ENCODE results near the gene SLC6A19. TPM values are rescaled to one million over a fixed set of nuclear protein-coding genes. Genes with fewer than 3 reads are reported as not detected.
"Not testable (repeated sequence)": the region's sequence is repeated elsewhere in the genome, so short reads cannot be mapped to it uniquely, and the experiment has no call there.

The SLC6A19 gene
- total RNA-seq (2014; rRNA removed; shearing (Covaris generic); ENCODE audit: low replicate concordance) = not detected in 2 replicates

DNA sequence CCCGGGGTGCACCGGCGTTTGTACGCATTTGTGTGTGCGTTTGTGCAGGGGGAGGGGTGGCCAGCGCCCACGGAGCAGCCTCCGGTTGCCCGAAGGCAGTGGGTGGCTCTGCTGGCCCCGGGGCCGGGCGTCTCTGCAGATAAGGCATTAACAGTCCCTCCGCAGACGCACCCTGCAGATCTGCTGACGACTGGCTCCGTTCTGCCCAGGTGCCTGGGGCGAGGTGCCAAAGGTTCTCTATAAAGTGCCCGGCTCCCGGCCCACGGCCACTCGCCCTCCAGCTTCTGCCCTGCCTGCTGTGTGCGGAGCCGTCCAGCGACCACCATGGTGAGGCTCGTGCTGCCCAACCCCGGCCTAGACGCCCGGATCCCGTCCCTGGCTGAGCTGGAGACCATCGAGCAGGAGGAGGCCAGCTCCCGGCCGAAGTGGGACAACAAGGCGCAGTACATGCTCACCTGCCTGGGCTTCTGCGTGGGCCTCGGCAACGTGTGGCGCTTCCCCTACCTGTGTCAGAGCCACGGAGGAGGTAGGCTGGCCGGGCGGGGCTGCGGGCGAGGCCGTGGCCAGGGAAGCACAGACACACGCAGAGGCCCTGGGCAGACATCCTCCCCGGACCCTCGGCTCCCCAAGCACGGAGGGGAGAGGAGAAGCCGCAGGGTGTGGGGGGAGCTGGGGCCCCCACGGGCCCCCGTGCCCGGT, at the start of gene SLC6A19:
Gene SLC6A19 (plus strand): TSS at position 269 of the 699 bp plus-strand sequence. CDS start 56 bp downstream, at position 325.
- no peak within 1 kb of the TSS for H3K4me3 ChIP-seq
- no peaks in the 10 kb centered on the region for H3K36me3 ChIP-seq
- no peaks in the 10 kb centered on the region for H3K9me3 ChIP-seq
- no peak for DNase-seq
- H3K27me3 ChIP-seq = peaks cover 22% of the 10 kb centered on the region

DNA sequence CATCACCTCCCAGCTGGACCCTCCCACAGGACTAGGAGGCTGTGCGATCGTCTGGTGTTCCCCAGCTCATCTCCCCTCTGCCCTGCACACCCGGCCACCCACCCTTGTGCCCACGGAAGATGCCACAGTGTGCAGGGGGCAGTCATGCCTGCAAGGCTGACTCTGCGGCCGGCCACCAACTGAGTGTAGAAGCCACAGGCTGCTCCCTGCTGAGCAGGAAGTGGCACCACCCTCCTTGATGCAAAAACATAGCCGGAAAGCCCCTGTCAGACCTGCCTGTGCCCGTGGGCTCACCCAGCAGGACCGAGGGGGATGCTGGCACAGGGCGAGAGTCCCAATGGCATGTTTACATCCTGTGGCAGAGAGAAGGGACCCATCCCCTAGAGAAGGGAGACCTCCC, 49.2 kb upstream of the SLC6A19 start:
- peaks cover 28% of the 10 kb centered on the region for H3K27me3 ChIP-seq
- no peak for DNase-seq
- H3K4me3 ChIP-seq = no peak overlapping the region
- peaks cover 5% of the 10 kb centered on the region; the same call in 1 of the 2 replicates for H3K9me3 ChIP-seq
- no peaks in the 10 kb centered on the region for H3K36me3 ChIP-seq

DNA sequence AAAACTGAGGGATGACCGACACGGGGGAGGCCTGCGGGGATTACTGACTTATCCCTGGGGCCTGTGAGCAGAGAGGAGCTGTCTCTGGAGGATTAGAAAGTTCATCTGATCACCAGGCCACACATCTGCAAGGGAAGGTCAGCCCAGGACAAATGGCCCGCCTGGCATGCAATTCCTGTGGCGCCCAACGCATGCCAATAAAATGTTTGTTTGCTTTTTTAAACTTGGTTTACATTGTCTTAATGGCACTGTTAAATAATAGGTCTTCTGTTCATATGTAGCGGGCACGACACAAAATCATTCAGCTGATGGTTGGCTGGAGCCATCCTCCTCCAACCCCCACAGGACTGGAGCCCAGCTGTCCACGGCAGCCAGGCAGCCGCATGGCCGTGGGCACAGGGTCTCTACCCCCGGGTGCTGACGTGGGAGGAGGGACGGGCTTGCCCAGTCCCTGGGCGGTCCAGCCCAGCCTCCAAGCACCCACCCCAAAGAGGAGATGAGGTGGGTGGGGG, 48.6 kb upstream of the SLC6A19 start:
- Histone ChIP-seq H3K36me3 (no peaks in the 10 kb centered on the region), H3K27me3 (peaks cover 28% of the 10 kb centered on the region), H3K9me3 (peaks cover 5% of the 10 kb centered on the region; the same call in 1 of the 2 replicates), H3K4me3 (no peak overlapping the region)
- peak; percentile 33 for DNase-seq

DNA sequence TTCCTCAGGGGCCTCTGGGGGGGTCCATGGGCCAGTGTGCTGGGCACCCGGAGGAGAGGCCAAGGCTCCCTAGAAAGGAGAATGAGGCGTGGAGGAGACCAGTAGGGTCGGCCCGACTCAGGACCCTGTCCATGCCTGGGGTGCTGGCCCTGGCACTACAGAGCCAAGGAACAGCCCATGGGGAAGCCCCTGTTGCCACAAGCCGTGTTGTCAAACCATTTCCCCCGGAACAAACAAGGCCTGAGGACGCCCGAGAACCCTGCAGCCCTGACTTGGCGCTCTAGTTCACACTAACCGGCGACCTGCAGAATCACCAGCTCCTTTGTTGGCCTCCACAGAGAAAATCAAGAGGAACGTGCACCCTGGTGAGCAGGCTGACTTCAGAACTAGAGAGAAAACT, 48.0 kb upstream of the SLC6A19 start:
- H3K9me3 ChIP-seq = peaks cover 5% of the 10 kb centered on the region; the same call in 1 of the 2 replicates
- H3K4me3 ChIP-seq = no peak overlapping the region
- no peaks in the 10 kb centered on the region for H3K36me3 ChIP-seq
- peaks cover 28% of the 10 kb centered on the region for H3K27me3 ChIP-seq
- DNase-seq = no peak

DNA sequence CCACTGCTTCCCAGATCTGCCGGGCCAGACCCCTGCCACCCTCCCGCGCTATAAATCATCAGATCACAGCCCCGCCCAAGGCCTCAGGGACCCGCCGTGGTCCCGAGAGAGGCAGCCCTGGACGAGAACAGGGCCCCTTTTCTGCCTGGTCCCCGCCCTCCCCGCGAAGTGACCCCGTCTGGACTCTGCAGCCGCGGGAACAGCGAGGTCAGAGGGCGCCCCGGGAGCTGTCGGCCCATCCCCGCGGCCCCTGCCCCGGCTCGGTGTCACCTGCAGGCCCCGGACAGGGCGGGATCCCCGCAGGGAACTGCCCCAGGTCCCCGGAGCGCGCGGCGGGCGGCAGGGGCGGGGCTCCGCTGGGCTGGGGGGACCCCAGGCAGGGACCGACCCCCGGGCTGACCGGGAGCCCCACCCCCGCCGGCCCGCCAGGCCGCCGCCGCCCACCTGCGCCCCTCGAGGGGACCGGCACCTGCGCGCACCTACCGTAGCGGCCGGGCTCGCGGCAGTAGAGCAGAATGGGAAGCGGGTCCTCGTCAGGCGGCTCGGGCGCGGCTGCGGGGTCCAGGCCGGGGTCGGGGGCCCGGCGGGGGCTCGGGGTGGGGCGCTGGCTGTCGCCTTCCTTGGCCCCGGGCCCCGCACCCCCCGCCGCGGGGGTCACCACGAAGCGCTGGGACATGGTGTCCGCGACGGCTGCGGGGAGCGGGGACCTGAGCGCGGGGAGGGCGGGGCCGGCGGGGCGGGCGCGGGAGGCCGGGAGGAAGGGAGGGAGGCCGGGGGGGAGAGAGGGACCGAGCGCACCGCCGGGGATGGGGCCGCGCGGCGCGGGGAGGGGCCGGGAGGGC, 46.0 kb upstream of the SLC6A19 start:
- H3K36me3 ChIP-seq = no peaks in the 10 kb centered on the region
- DNase-seq = no peak
- peaks cover 36% of the 10 kb centered on the region for H3K27me3 ChIP-seq
- no peak overlapping the region for H3K4me3 ChIP-seq
- peaks cover 5% of the 10 kb centered on the region; the same call in 1 of the 2 replicates for H3K9me3 ChIP-seq

DNA sequence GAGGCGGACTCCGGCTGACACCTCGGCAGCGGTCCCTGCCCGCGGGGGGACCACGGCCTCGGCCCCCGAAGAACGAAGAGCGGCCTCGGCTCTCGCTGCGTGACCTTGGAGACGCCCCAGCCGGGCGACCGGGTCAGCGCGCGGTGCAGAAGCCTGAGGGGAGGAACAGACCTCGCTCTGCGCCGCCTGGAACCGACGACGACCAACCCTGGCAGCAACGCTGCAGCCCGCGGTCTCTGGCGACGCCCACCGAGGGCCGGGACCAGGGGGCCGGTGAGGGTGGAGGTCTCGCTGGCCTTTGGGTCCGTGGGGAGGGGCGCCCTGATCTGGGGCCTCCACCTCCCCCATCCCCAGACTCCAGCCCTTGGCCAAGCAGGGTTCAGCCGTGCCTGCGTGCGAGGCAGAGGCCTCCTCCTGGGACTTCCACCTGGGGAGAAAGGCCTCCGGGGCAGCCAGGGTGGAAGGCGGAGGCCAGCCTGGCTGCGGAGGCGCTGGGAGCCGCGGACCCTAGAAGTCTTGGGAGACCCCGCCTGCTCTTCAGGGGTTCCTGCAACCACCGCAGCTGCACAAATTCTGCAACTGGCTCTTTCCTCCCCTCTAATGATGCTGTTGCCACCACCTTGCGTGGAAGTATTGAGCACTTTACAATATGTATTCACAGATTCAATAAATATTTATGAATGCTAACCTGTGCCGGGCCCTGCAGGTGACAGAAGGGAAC, 45.2 kb upstream of the SLC6A19 start:
- H3K36me3 ChIP-seq = no peaks in the 10 kb centered on the region
- no peak for DNase-seq
- H3K4me3 ChIP-seq = no peak overlapping the region
- H3K27me3 ChIP-seq = peaks cover 36% of the 10 kb centered on the region
- H3K9me3 ChIP-seq = peaks cover 5% of the 10 kb centered on the region; the same call in 1 of the 2 replicates

DNA sequence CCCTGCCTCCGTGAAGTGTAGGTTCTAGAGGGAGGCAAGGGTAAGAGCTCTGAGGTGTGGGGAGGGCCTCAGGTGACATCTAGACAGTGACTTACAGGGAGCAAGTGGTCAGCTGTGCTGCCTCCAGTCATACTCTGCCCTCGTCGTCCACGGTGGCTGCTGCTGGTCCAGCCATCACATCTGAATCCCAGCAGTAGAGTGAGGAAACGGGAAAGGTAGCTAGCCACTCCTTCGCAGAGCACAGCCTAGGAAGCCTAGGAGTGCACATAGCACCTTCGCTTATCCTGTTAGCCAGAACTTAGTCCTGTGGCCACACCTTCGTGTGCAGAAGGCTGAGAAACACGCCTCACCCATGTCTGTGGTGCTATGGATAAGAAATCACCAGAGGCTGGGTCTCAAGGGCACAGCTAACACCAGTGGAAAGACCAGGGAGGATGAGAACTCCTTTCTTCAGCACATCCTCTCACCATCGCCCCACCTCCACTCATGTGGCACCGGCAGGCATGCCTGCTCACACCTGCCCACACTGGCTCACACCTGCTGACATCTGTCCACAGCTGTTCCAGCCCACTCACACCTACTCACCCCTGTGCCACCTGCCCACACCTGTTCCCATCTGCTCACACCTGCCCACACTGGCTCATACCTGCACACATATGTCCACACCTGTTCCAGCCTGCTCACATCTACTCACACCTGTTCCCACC, 44.5 kb upstream of the SLC6A19 start:
- Histone ChIP-seq H3K36me3 (no peaks in the 10 kb centered on the region), H3K27me3 (peaks cover 36% of the 10 kb centered on the region)

DNA sequence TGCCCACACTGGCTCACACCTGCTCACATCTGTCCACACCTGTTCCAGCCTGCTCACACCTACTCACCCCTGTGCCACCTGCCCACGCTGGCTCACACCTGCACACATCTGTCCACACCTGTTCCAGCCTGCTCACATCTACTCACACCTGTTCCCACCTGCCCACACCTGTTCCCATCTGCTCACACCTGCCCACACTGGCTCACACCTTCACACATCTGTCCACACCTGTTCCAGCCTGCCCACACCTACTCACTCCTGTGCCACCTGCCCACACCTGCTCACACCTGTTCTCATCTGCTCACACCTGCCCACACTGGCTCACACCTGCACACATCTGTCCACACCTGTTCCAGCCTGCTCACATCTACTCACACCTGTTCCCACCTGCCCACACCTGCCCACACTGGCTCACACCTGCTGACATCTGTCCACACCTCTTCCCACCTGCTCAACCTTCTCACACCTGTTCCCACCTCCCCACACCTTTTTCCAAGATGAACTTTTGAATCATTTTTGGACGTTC, 43.9 kb upstream of the SLC6A19 start:
- H3K27me3 ChIP-seq = peaks cover 36% of the 10 kb centered on the region
- H3K4me3 ChIP-seq, H3K9me3 ChIP-seq, DNase-seq, H3K36me3 ChIP-seq: not testable (repeated sequence)

More for the DNA sequence above, 44.5 kb upstream of the SLC6A19 start:
- DNase-seq = no peak
- H3K4me3 ChIP-seq = no peak overlapping the region
- H3K9me3 ChIP-seq = peaks cover 5% of the 10 kb centered on the region; the same call in 1 of the 2 replicates

DNA sequence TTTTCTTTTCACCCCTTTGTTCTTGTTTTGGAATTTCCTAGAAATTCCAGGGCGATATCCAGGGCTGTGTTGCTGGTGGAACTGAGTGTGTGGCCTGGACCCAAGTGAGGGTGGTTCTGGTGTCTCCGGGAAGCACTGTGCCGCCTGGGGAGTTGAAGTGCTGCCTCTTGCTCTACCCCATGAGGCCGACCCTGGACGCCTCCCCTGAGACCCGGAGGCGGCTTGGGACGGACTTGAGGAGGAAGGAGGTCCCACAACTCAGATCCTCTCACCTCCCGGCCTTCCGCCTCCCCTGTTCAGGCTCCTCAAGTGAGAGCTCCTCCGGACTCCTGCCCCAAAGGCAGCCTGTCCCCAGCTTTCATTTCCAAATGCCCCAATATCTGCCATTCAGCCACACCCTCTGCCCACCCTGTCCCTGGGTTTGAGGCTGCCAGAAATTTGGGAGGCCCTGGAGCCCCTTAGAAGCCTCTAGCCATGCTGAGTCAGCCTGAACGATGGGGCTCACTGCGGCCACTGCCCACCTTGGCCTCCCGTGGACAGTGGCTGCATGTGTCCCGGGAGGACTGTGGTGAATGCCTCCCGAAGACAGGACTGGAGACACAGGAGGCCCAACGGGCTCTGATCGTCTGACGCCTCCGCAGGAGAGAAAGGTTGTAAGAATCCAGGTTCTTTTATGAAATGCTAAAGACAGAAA, 42.6 kb upstream of the SLC6A19 start:
- no peak for DNase-seq
- Histone ChIP-seq H3K27me3 (peaks cover 31% of the 10 kb centered on the region), H3K36me3 (no peaks in the 10 kb centered on the region)

DNA sequence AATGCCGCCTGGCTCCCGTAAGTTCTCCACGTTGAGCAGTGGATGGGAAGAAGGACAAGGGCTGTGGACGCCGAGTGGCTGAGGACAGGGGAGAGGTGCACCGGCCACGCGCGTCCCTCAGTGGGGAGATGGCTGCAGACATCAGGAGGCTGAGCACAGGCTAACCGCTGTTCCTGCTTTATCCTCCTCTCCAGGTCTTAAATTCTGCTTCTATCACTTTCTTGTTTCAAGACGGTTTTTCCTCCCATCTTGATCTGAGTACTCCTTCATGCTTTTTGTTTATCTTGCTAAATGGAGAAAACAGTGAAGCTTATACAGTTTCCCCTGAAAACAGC, 42.1 kb upstream of the SLC6A19 start:
- DNase-seq = no peak
- H3K27me3 ChIP-seq = peaks cover 28% of the 10 kb centered on the region
- H3K9me3 ChIP-seq = peaks cover 5% of the 10 kb centered on the region; the same call in 1 of the 2 replicates
- H3K4me3 ChIP-seq = no peak overlapping the region
- no peaks in the 10 kb centered on the region for H3K36me3 ChIP-seq

More for the DNA sequence above, 42.6 kb upstream of the SLC6A19 start:
- Histone ChIP-seq H3K4me3 (no peak overlapping the region), H3K9me3 (peaks cover 5% of the 10 kb centered on the region; the same call in 1 of the 2 replicates)

DNA sequence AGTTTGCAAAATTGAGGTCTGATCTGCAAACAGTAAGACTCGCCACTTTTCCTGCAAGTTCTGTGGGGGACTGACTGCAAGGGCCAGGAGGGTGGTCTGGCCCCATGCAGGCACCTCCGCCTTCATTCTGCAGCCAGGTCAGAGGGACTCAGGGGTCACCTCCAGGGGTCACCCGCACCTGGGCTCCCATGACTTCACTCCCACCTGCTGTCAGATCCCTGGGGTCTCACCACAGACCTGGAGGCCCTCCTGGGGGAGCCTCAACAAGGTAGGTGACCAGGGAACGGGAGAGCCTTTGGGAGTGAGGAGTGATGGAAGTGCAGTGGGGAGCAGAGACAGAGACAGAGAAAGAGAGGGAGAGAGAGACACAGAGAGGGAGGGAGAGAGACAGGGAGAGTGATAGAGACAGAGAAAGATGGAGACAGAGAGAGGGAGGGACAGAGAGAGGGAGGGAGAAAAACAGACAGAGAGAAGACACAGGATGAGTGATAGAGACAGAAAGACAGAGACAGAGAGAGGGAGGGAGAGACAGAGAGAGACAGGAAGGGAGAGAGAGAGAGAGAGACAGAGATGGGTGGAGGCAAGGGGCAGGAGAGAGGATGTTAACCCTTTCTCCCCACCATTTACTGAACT, 41.5 kb upstream of the SLC6A19 start:
- Histone ChIP-seq H3K36me3 (no peaks in the 10 kb centered on the region), H3K4me3 (no peak overlapping the region), H3K9me3 (peaks cover 5% of the 10 kb centered on the region; the same call in 1 of the 2 replicates), H3K27me3 (peaks cover 23% of the 10 kb centered on the region)
- no peak for DNase-seq

DNA sequence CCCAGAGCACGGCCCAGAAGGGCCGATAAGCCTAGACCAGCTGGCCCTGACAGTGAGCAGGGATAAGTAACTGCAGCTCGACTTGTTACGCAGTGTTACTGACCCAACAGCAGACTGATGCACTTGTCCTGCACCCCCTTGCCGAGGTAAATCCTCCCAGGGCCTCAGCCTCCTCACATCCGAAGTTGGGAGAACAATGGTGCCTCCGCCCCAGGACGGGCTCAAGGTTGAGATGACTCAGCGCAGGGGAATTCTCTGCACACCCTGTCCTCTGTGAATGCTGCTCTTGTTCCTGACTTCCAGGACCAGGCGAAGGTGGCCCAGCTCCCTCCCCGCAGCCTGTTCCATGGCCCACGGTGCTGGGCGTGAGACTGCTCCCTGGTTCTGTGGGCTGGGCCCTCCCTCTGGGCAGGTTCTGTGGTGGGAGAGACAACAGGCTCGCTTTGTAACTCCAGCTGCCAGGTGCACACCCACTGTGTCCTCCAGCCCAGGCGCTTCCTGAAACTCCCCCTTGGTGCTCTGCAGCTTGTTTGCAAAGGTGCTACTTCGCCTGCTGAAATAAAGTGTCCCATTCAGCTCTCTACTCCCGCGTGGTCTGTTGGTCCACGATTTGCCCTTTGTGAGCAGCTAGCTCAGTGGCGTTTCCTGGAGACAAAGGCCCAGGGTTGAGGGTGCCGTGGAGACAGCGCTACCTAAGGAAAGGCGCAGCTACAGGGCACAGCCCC, 40.1 kb upstream of the SLC6A19 start:
- peaks cover 14% of the 10 kb centered on the region for H3K27me3 ChIP-seq
- H3K4me3 ChIP-seq = no peak overlapping the region
- H3K36me3 ChIP-seq = no peaks in the 10 kb centered on the region
- no peak for DNase-seq
- H3K9me3 ChIP-seq = peaks cover 5% of the 10 kb centered on the region; the same call in 1 of the 2 replicates

DNA sequence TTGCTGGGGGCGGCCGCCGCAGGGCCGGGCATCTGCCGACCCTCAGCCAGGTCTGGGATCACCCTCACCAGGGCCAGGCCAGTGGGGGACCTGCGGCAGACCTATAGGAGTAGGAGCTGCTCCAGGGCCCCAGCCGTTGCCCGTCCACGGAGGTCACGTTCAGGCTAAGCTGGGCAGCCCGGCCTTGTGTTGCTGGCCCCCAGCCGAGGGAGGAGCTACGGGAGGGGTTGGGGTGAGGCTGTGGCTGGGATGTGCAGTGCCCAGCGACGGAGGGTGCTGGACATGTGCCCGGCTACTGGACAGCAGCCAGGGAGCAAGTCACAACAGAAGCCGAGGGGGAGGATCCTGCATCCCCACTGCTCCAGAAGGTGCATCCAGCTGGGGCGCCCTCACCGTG, 39.6 kb upstream of the SLC6A19 start:
- peak; percentile 78 for DNase-seq
- no peaks in the 10 kb centered on the region for H3K36me3 ChIP-seq
- peaks cover 8% of the 10 kb centered on the region for H3K27me3 ChIP-seq
- H3K4me3 ChIP-seq = no peak overlapping the region
- H3K9me3 ChIP-seq = peaks cover 2% of the 10 kb centered on the region; the same call in 1 of the 2 replicates

DNA sequence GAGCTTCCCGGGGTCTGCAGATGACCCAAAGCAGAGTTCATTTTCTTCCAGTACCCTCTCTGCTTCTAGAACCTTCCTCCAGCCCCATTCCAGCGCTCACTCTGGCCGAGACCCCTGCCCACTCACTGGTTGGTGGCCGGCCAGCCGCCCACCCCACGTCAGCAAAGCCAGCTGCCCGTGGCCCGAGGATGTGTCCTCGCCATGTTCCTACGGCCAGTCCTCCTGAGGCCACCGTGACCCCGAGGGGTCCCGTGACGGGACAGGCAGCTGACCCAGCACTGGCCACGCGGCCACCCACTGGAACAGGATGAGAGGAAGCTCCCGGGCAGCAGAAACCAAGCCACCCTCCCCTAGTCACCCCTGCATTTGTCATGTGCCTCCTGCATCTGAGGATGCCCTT, 39.1 kb upstream of the SLC6A19 start:
- H3K9me3 ChIP-seq = no peaks in the 10 kb centered on the region
- H3K36me3 ChIP-seq = no peaks in the 10 kb centered on the region
- H3K27me3 ChIP-seq = peaks cover 8% of the 10 kb centered on the region
- no peak overlapping the region for H3K4me3 ChIP-seq
- DNase-seq = no peak

All from MG63 (cell line).